ENCODE data around the gene R3HDM2.
A peak's percentile ranks its signal among the peaks of the same experiment; 100 is the strongest.

The R3HDM2 gene

DNA sequence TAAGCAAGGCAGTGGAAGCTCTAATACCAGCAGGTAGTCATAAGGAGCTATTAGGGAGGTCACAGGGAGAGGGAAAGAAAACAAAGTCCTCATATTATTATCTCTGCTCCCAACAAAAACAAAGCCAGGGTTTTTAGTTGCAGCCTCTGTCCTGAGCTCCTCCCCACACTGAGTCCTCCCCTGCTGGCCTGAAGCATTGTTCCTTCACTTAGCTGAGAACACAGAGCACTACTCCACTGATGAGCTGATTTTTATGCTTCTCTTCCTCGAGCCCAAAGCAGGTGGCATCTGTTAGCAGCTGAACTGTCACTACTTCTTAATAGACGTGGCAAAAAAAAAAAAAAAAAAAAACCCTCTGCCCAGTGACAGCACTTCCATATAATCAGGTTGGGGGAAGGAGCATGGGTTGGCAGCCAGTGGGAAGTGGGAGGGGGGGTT lies 169.4 kb downstream of the R3HDM2 start:
- no peak for DNase-seq

DNA sequence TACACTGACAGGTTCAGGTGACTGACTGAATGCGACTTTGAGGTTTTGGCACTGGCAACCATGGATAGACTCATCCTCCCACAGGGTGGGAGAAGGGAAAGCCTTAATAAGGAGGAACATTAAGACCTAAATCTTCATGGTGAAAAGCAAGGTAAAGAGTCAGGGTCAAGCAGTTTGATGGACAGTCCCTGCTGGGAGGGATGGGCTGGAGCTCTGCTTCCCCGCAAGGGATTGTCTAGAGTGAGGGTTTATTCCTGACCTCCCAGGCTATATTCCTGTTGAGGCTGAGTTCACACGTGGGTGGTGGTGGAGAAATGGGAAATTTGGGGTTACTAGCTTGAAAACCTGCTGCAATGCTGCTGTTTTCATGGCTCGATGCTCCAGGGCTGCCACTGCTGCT lies 170.5 kb downstream of the R3HDM2 start:
- DNase-seq, result no peak

DNA sequence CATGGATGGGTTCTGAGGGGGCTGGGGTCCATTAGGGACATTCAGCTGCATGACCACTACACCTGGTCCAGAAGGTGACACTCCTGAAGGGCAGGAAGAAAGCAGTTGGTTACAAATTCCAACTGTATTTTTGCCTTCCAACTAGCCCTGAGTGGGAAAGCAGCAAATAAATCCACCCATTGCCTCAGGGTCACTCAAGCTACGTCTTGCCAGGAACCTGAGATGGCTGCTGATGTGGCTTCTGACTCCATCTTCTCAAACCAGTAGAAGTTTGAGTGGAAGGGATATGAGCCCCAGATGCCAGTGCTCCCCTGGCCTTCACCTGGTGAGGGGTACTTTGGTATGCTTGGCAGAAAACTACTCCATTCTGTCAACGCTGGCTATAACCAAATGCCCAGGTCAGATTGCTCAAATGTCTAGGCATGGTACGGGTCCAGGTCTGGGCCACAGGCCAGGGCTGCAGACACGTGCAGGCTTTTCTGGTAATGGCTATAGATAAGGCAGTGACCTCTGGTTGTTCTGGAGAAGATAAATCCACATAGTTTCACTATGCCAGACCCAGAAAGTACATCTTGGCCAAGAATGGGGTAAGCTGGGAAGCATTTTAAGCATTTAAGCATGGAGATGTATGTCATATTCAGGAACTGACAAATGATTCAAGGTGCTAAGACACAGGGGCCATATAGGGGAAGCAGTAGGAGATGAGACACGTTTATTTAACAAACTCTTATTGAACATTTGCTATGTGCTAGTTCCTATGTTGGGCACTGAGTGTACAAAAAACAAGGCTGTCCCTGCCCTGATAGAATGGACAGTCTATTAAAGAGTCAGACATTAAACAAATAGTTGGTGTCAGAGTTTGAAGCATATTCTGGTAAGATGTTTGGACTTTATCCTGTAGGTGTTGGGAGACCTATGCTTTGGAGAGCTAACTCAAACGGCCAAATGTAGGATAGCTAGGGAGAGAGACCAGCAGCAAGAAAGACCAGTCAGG lies 171.6 kb downstream of the R3HDM2 start:
- no peak for DNase-seq

DNA sequence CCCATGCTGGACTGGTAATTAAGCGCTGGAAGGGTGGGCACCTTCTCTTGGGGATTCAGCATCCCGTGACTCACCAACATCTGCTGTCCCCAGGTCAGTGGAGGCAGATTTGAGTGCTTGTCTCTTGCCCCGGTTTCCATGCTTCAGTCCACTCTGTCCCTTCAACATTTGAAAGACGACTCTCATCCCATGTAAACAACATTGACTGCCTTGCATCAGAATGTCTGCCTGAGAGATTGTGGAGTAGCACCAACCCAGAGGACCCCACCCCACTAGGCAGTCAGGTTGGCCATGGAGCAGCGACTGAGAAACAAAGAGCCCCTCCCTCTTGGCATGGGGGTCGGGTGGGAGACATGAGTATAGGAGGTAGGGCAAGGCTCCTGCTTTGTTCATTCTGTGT lies 174.9 kb downstream of the R3HDM2 start:
- DNase-seq, result no peak

DNA sequence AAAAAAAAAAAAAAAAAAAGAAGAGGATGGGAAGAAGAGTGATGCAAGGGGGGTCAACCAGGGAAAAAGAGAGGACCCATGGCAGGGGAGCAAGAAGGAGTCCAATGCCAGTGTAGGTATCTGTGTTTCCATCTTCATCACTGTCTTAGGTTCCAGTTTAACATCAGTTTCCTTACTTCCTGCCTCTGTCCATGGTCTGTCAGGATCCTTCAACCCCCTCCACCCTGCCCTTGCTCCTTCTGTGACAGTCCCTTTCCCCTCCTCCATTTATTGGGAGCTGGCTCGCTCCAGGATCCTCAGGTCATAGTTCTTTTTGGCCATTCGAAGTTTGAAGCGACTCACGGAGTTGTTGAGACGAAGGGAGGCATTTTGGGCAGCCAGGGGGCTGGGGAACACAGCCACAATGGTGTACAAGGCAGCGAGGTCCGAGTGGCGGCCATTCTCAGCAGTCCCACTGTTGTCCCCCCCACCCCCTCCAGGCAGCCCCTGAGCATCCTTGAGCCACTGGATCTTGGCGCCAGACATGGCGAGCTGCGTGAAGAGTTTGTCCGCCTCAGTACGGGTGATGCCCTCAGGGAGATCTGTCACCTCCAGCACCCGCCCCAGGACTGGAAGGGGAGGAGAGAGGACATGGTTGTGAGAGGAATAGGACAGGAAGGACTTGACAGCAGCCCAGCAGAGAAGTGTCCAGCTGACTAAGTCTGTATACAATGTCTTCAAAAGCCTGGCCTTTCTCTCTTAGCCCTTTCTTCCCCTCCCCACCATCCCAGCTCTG lies 176.2 kb downstream of the R3HDM2 start:
- no peak for DNase-seq

DNA sequence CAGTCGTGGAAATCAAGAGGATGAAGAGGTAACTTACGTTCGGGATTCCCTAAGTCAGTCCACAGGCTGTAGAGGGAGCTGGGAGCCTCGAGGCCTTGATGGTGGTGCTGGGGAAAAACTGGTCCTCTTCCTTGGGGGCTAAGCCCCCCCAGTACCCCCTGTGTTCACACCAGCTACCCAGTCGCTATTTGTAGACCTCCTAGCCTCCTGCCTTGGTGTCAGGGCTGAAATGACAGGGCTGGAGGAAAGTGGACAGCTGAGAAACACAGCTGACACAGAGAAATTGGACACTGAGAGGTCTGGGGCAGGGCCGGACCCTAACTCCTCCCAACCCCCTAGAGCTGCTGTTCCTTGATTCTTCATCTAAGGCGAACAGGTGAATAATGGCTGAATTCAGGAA lies 179.9 kb downstream of the R3HDM2 start, which contains the start of gene STAC3:
Gene STAC3 (minus strand): TSS at position 232 of the 400 bp plus-strand sequence. CDS start 1,551 bp downstream, outside the sequence.
- no peak for DNase-seq

DNA sequence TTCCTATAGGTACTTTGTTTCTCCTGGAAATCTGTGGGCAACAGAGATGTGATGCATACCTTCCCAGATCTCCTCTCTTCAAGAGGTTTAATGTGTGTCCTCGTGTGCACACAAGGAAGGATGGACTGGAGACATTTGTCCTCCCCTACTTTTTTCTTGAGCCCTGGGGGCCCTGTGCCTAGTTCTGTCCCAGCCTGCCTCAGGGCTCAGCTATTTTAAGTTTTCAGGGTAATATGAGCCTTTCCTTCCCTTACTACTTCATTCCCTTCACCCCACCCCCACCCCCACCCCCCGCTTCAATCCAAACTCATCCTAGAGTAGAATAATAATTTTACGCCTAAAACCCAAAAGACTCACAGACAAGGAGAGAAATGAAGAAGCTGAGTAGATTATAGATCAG lies 180.3 kb downstream of the R3HDM2 start:
- no peak for DNase-seq

DNA sequence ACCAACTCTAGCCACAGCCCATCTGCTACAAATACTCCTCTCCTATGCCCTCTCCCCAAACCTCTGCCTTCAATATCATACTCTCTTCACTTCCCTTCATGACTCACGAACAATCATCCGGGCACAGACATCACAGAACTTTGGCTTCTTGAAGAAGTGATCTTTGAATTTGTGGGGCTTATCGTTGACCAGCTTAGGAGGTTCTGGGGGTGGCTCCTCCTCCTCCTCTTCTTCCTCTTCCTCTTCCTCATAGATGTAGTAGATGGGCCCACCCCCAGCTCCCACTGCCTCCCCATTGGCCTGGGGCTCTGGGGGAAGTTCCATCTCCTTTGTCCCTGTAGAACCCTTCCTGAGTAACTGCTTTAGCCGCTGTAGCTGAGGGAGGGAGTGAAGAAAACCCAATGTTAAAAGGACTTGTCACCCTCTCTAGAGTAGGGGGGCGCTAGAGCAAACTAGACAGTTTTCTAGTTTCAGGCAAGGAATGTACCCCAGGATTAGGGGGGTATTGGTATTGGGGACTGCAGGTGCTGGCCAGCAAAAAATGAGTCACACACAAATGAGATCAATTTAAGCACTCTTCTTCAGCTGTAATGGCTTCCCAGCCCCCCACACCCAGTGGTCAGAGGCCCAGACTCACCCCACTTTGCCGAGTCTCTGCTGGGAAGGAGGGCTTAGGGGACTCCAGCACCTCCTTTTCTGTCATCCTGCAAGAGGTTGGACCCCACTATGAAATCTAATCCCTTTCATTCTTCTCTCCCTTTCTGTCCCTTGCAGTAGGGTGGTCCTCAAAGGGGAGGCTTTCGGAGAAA lies 181.7 kb downstream of the R3HDM2 start:
- no peak for DNase-seq

DNA sequence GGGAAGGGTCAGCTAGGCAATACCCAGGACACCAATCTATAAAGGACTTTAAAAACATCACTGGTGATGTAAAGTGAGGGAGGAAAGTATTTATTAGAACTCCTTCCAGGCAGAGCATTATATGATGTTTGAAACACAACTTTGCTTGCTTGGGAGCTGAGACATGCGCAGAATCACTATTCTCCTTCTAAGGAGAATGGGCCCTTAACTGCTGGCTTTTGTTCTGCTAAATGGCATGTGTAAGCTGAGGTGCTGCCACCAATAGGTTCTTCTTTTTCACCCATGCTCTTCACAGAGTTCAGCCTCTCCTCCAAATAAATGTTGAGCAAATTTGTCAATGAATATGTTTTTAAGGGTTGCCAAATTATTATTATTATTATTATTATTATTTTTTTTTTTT lies 183.8 kb downstream of the R3HDM2 start:
- no peak for DNase-seq

DNA sequence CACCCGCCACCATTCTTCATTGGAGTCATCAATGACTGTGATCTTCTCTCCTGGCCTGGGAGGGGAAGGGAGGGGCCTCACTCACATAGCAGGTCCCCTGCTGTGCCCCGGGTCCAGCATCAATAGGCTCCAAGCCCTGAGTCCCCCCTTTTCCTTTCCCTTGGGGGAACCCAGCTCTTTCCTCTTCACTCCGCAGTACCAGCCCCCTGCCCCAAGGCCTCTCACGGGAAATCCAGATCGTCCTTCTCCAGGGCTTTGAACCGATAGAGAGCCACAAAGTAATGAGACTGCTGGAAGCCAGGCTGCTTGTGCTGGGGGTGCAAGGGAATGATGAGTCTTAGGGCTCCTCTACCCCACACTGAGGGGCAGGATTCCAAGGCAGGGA lies 186.5 kb downstream of the R3HDM2 start:
- no peak for DNase-seq

DNA sequence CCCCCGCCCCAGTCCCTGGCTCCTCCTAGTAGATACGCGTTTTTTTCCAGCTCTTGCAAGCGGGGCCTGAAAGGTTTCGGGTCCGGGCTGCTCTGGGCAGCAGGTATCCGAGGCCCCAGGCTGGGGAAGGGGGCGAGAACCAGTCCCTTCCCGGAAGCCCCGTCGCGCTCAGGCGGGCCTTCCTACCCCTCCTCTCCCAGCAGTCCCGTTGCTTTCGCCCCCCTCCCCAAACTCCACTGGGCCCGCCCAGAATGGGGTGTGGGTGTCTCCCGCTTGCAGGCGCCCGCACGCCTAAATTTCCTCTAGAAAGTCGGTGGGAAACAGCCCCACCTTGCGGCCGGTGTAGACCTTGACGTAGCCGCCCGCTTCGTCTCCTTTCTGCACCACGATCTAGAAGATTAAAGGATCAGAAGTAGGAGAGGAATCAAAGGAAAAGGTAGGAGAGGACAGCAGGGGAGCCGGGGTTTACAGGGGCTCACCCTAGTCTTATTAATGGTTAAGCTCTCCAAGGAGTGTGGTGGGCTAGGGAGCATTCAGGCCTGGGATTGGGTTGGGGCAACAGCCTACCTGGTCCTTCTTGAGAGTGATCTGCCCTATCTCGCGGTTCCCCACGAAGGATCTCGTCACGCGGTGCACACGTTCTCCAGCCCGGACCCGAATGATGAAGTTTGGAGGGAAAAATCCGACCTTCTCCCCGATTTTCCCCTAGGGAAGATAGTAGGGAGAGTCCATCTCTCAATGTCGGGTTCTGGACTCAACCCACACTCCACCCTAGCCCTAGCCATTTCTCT lies 187.1 kb downstream of the R3HDM2 start:
- peak; percentile 50 to 76 (median 72) for DNase-seq

DNA sequence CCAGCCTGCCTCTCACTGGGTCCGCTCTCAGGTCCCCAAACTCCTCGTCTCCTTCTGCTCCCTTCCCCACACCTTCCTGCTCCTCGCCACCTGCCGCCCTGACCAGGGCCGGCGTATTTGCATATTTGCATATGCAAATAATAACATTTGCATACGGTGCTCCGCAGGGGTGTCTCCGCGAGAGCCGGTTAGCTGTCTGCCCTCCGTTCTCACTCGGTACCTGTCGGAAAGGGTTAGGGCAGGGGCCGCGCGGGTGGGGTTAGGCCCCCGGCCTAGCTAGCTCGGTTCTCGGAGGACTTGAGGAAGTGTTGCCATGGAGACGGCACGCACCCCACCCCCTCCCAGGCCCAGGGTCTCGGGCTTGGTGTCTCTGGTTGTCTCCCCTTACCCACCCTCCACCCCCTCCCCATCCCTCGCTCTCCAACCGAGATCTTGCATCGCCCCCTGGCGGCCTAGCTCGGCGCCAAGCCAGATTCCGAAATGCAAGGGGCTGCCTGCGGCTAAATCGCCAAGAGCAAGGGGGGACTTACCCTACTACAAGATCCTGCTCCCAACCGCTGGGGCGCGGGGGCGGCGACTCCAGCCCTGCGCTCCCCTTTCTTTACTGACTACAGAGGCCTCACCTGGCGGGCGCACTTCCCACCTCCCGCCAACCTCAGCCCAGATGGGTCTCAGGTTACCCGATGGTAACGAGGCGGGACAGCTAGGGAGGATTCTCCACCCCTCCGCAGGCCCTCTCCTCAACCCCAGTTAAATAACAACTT lies 188.0 kb downstream of the R3HDM2 start:
- DNase-seq, result peak in 4 of 5 experiments; percentile 42 to 61 (median 54)

DNA sequence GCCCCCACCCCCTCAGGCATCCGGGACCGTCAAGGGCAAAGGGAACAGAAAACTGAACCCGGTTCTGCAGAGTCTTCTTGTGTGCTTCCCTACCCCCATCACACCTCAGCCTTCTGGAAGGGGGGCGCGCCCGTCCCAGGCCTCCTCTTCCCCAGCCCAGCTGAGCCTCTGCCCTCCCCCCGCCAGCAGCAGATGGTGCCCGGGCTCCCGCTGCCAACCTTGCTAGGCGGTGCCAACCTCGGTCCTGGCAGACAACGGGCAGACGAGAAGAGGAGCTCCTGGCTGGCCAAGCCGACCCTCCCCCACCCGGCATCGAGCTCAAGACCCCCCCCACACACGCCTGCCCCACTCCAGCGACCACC lies 188.5 kb downstream of the R3HDM2 start:
- DNase-seq, result no peak

DNA sequence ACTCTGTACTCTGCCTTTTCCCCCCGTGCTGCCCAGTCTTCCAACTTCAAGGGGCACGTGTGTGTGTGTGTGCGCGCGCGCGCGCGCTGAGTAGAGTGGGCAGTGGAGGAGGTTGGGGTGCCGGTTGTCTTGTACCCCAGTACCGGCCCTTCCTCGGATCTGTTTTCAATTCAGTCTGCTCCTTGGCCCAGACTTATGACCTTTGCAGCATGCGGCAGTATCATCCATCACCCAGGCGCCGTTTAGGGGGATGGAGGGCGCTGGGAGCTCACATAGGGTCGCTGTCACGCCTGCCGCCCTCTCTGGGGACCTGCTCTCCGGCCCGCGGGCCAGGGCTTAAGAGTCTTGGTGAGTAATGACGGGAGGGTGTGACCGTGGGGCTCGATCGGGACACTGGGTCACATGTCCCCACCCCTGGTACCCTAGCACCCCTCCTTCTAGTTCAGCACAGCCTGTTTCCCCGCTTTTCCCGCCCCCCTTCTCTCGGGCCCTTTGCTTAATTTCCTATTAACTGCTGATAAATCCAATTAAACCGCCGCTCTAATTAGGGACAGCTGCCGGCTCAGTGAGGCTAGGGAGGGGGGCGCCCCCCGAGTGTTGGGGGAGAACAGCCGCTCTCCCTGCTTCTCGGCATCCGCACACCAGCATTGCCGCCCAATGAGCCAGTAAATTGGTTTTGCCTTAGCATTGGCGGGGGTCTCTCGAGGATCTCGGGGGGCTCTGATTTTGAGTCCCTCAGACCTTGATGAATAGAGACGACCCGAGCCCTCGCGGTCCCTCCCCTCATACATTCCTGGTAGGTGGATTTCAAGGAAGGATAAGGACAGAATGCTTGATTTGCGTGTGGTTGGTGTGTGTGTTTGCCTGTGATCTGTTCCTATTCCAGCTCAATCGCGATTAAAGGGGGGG lies 189.2 kb downstream of the R3HDM2 start:
- DNase-seq, result no peak

DNA sequence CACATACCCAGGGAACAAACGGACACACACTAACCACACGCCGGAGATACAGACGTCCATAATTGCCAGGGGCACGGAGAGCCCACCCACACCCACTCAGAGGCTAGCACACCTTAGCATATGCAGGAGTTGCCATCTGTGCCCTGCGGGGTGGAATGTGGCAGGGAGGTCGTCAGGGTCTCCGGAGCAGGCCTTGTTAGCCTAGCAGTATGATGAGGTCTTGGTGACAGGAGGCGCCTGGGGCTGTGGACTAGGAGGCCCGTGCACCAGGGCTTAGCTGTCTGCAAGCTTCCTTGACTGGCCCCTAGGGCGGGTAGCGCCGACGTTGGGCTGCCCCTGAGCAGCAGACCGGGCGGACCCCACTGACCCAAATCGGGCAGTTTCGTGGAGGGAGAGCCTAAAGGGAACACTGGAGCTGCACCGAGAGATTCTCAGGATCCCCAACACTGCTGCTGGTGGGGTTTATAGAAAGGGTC lies 189.9 kb downstream of the R3HDM2 start:
- DNase-seq, result no peak

DNA sequence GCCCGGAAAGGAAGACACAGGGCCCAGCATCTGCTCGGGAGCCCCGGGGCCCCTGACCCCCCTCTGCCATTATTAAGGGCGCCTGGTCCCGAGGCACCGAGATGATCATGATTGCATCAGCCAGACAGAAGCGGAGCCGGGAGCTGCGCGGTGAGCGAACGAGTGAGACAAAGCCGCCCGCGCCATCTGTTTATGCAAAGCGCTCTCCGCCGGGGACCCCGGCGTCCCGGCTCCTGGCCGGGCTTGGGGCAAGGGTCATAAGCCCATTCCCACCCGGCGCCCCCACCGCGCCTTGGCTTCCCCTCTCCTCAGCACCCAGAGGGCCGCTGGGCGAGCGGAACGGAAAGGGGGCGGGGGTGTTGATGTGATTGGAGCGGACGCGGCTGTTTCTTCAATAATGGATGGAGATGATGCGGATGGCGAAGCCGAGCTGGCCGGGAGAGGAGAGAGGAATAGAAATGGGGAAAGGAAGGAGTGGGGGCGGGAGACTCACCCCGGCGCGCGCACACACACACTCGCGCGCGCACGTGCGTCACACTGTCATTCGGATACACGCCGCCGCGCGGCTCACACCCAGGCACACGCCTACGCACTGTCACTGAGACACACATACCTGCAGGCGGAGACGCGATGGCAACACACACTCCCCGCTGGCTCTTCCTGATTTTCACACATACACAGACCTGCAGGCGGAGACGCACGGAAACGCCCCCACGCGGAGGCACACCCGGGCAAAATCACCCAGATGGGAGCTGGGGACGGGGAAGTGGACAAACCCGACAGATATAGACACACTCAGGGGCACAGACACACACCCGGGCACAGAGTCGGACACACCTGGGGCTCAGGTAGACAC lies 190.5 kb downstream of the R3HDM2 start:
- peak; percentile 43 to 85 (median 68) for DNase-seq

DNA sequence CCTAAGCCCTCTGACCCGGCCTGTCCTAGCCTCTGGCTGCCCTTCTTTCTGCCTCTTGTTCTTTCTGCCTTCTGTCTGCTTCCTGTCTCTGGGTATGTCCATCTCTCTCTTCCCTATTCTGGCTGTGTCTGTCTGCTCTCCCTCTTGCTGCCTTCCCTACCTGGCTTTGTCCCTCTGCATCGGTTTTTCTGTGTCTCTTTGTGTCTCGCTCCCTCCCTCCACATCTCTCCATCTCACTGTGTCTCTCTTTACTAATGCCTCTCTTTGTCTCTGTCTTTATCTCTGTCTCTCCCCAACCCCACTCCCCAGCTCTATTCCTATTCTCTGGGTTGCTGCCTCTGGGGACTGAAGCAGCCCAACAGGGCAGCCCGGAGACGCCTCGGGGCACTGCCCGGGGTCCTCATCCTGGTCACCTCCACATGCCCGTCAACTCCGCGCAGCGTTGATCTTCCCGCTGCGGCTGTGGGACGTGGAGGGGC lies 191.2 kb downstream of the R3HDM2 start:
- no peak for DNase-seq

DNA sequence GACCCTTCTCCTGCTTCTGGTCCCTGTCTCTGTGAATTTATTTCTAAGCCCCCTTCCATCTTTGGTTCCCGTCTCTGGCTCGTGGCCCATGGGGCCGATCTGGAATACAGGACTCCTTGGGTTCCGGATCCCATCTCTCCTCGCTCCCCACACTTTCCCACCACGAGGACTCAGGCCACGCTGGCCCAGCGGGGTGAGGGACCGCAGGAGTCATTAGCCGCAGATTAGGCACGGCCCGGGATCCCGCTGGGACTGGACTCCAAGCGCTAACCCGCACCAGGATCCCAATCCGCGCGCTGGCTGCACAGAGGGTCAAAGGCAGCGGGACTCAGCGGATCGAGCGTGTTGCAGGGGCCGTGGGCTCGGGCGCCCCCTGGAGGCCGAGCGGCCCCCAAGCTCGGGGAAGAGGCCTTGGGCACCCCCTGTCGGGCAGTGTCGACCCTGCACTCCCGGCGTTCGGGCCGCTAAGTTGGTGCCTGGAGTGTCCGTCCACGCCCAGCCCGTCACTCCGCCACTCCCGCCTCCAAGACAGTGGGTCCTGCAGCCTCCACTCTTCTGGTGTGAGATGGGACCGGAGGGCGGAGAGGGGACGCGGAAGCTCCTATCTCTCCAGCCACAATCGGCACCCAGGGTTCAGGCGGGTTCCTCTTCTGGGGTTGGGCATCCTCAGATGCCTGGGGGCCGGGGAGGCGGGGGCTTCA lies 191.8 kb downstream of the R3HDM2 start:
- peak; percentile 76 to 85 (median 80) for DNase-seq
